ENCODE data around the gene MAPK8IP2. TPM values are rescaled to one million over a fixed set of nuclear protein-coding genes. Genes with fewer than 3 reads are reported as not detected.

The MAPK8IP2 gene
- total and polyA plus RNA-seq, 7 donors, result 0.12 to 0.34 (median 0.16) TPM

GRCh38 chr22:50625131-50625567 is 24.6 kb downstream of the MAPK8IP2 start:
- ATAC-seq (no peak), DNase-seq (peak in 1 of 2 donors; percentile 54)
- TF ChIP-seq CTCF (IDR thresholded peaks at IDR 0.05), result no peak
- Histone ChIP-seq H3K27ac (no peak overlapping the region), H3K4me3 (no peak overlapping the region), H3K36me3 (ENCODE audit: insufficient read depth in 1 of 2, low read depth in 1 of 2) (peaks cover 0 to 17% of the 10 kb centered on the region in 2 donors), H3K27me3 (ENCODE audit: insufficient read depth in 3 of 3, low read length in 2 of 3) (no peaks in the 10 kb centered on the region), H3K4me1 (peaks cover 33% of the 10 kb centered on the region), H3K9me3 (no peaks in the 10 kb centered on the region)
- intact Hi-C loops (cut with DNase I), result loop anchor here in 1 of 2 donors (5.0 kb wide), 1 partner anchor 77 kb away; no protein-coding TSS in a partner anchor
- WGBS, 3 donors, result 80 to 86% (median 84%) methylated on average over 14 of the region's 14 CpGs

- Histone ChIP-seq H3K4me3 (peak overlapping the region; percentile 91), H3K4me1 (peaks cover 27% of the 10 kb centered on the region), H3K27ac (no peak overlapping the region), H3K36me3 (ENCODE audit: insufficient read depth in 1 of 2, low read depth in 1 of 2) (peaks cover 0 to 17% of the 10 kb centered on the region in 2 donors), H3K9me3 (no peaks in the 10 kb centered on the region), H3K27me3 (ENCODE audit: insufficient read depth in 3 of 3, low read length in 2 of 3) (no peaks in the 10 kb centered on the region)
- intact Hi-C loops (cut with DNase I), result loop anchor here in 1 of 2 donors (5.0 kb wide), 1 partner anchor 77 kb away; no protein-coding TSS in a partner anchor
- ATAC-seq (no peak), DNase-seq (peak in 1 of 2 donors; percentile 66)
- peak; percentile 11 for TF ChIP-seq CTCF (IDR thresholded peaks at IDR 0.05)
- WGBS, 3 donors, result 82 to 86% (median 84%) methylated on average over 24 to 27 of the region's 27 CpGs
Observed at GRCh38 chr22:50625568-50626313, 25.1 kb downstream of the MAPK8IP2 start.

GRCh38 chr22:50626314-50626849 is 25.8 kb downstream of the MAPK8IP2 start:
- peak overlapping the region; percentile 91 for H3K4me3 ChIP-seq
- intact Hi-C loops (cut with DNase I), result loop anchor here in 1 of 2 donors (5.0 kb wide), 1 partner anchor 76 kb away; no protein-coding TSS in a partner anchor
- no peak overlapping the region for H3K27ac ChIP-seq
- no peak for TF ChIP-seq CTCF (IDR thresholded peaks at IDR 0.05)
- peaks cover 21% of the 10 kb centered on the region for H3K4me1 ChIP-seq
- no peak for DNase-seq
- no peak for ATAC-seq
- H3K36me3 ChIP-seq (ENCODE audit: insufficient read depth in 1 of 2, low read depth in 1 of 2), result peaks cover 0 to 17% of the 10 kb centered on the region in 2 donors
- H3K27me3 ChIP-seq (ENCODE audit: insufficient read depth in 3 of 3, low read length in 2 of 3), result no peaks in the 10 kb centered on the region
- H3K9me3 ChIP-seq, result no peaks in the 10 kb centered on the region
- 68 to 70% (median 70%) methylated on average over 12 of the region's 12 CpGs for WGBS, 3 donors

GRCh38 chr22:50626850-50627641 is 26.5 kb downstream of the MAPK8IP2 start:
- Histone ChIP-seq H3K27ac (peak overlapping the region; percentile 80), H3K4me3 (peak overlapping the region; percentile 91), H3K27me3 (ENCODE audit: insufficient read depth in 3 of 3, low read length in 2 of 3) (no peaks in the 10 kb centered on the region), H3K9me3 (no peaks in the 10 kb centered on the region), H3K4me1 (peaks cover 14% of the 10 kb centered on the region), H3K36me3 (ENCODE audit: insufficient read depth in 1 of 2, low read depth in 1 of 2) (peaks cover 0 to 17% of the 10 kb centered on the region in 2 donors)
- peak in 2 of 4 donors; percentile 1 to 5 for ATAC-seq
- TF ChIP-seq CTCF (IDR thresholded peaks at IDR 0.05), result no peak
- DNase-seq, result peak in 1 of 2 donors; percentile 66
- intact Hi-C loops (cut with DNase I), result loop anchor here in 1 of 2 donors (5.0 kb wide), 1 partner anchor 75 kb away; no protein-coding TSS in a partner anchor
- 59 to 68% (median 62%) methylated on average over 41 to 42 of the region's 42 CpGs for WGBS, 3 donors

Data from psoas muscle (tissue), 8 donors.